GM12801 (cell line): ENCODE results near the gene THBS4.

Experiments used
- CTCF ChIP-seq: IDR thresholded peaks from one replicate; pipeline ENCODE4 v1.5.1; 2011; ENCODE audit warnings: control low read depth; ENCODE audit not compliant: insufficient read length; ENCODE audit errors: extremely low read depth

THBS4 gene

GRCh38 chr5:80077051-80077714 is 42.0 kb downstream of the THBS4 start:
- no peak for TF ChIP-seq CTCF

- no peak for TF ChIP-seq CTCF
Observed at GRCh38 chr5:80078921-80079320, 43.8 kb downstream of the THBS4 start.

- no peak for TF ChIP-seq CTCF
Observed at GRCh38 chr5:80082281-80082680, 47.1 kb downstream of the THBS4 start.

- TF ChIP-seq CTCF = no peak
Observed at GRCh38 chr5:80082731-80083100, 47.6 kb downstream of the THBS4 start.

GRCh38 chr5:80083101-80083890 is 48.1 kb downstream of the THBS4 start:
- no peak for TF ChIP-seq CTCF

GRCh38 chr5:80090884-80091166 is 55.7 kb downstream of the THBS4 start:
- no peak for TF ChIP-seq CTCF

- no peak for TF ChIP-seq CTCF
Observed at GRCh38 chr5:80092486-80093107, 57.4 kb downstream of the THBS4 start.
